ENCODE results near the gene DGKI.

- TF ChIP-seq ZBTB43 (CRISPR knock-in tag; IDR thresholded peaks at IDR 0.05): no peak
- TF ChIP-seq JAZF1 (CRISPR knock-in tag; IDR thresholded peaks at IDR 0.05): no peak
- no peak for TF ChIP-seq JUN (CRISPR knock-in tag; IDR thresholded peaks at IDR 0.05)
- TF ChIP-seq CTCF (IDR thresholded peaks at IDR 0.05): no peak
- no peak for TF ChIP-seq ZNF396 (CRISPR knock-in tag; IDR thresholded peaks at IDR 0.05; ENCODE audit: borderline replicate concordance)
Observed at GRCh38 chr7:137681657-137682562, 164.9 kb downstream of the DGKI start.
